ENCODE data around the gene DDX50. TPM values are rescaled to one million over a fixed set of nuclear protein-coding genes. Genes with fewer than 3 reads are reported as not detected.
A peak's percentile ranks its signal among the peaks of the same experiment; 100 is the strongest.

The DDX50 gene
- total RNA-seq, 3 donors from 2014 or later: 15.2 to 40.6 (median 24.6) TPM

DNA sequence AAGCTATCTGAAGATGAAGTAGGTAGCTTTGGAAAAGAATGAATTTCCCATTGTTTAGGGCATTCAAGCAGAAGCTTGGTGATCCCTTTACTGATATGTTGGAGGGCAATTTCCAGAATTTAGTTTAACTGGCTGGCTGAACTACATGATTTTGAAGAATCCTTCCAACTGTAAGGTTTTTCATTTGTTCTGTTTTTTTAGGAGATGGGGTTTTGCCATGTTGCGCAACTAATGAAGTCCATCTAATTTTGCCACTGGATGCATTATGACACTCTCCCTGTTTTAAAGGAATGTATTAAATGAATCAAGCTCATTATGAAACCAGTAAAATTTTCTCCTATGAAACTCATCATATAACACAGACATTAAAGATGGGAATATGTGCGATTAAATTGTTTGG lies 6.1 kb upstream of the DDX50 start:
- TF ChIP-seq, protein P1, sequence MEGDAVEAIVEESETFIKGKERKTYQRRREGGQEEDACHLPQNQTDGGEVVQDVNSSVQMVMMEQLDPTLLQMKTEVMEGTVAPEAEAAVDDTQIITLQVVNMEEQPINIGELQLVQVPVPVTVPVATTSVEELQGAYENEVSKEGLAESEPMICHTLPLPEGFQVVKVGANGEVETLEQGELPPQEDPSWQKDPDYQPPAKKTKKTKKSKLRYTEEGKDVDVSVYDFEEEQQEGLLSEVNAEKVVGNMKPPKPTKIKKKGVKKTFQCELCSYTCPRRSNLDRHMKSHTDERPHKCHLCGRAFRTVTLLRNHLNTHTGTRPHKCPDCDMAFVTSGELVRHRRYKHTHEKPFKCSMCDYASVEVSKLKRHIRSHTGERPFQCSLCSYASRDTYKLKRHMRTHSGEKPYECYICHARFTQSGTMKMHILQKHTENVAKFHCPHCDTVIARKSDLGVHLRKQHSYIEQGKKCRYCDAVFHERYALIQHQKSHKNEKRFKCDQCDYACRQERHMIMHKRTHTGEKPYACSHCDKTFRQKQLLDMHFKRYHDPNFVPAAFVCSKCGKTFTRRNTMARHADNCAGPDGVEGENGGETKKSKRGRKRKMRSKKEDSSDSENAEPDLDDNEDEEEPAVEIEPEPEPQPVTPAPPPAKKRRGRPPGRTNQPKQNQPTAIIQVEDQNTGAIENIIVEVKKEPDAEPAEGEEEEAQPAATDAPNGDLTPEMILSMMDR (IDR thresholded peaks at IDR 0.05): no peak
- H3K9me3 ChIP-seq: no peaks in the 10 kb centered on the region
- no peaks in the 10 kb centered on the region for H3K4me1 ChIP-seq (ENCODE audit: low read depth)
- intact Hi-C loops (cut with DNase I, micrococcal nuclease): loop anchor here (10.0 kb wide), 1 partner anchor 100 kb away; no protein-coding TSS in a partner anchor
- H3K36me3 ChIP-seq (ENCODE audit: low read depth): no peaks in the 10 kb centered on the region
- H3K4me3 ChIP-seq: no peak overlapping the region
- DNase-seq (no peak), ATAC-seq (no peak)

DNA sequence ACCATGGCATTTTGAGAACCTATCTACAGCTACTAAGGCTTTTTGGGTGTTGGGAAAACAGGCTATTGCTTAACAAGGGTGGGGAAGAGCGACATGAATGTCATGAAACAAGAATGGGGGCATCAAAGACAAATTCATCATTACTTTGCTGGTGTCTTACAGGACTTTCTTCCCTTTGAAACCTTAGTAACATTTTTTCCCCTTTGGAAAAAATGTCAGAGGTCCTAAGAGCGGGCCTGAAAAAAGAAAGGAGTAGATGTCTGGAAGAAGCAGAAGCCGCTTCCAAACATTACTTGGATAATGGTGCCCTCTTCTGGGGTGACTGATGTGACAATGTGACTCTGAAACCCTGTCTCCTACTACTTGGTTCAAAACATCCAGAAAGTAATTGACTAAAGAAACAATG lies 3.8 kb upstream of the DDX50 start:
- ATAC-seq: peak; percentile 17
- TF ChIP-seq, protein P1 (IDR thresholded peaks at IDR 0.05): peak; percentile 30
- peaks cover 8% of the 10 kb centered on the region for H3K4me1 ChIP-seq (ENCODE audit: low read depth)
- H3K9me3 ChIP-seq: no peaks in the 10 kb centered on the region
- H3K36me3 ChIP-seq (ENCODE audit: low read depth): no peaks in the 10 kb centered on the region
- peak in 1 of 3 donors; percentile 83 for DNase-seq
- intact Hi-C loops (cut with DNase I, micrococcal nuclease): loop anchor here (10.0 kb wide), 1 partner anchor 103 kb away; no protein-coding TSS in a partner anchor
- H3K4me3 ChIP-seq: no peak overlapping the region

DNA sequence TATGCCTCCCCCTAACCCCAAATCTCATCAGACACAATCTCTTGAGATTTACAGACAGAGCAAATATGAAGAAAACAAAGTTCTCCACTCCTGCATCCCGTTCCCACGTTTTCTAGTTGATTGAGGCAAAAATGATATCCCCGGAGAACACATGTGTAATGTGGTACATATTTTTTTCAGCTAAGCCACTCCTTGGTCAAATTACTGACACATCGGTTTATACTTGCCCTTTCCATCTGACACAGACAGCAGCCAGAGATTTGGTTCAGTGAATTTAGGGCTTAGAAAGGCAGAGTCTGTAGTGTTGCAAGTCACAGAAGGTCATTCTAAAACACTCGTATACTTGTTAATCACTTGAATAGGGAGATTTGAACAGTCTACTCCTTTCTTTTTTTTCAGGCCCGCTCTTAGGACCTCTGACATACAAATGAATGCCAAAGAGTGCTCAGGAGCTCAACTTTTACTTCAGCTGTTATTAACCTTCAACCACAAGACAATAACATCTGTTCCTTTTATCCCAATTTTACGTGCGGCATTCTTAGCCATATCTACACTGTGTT lies 1.8 kb upstream of the DDX50 start:
- Histone ChIP-seq H3K36me3 (ENCODE audit: low read depth) (no peaks in the 10 kb centered on the region), H3K4me3 (no peak overlapping the region), H3K4me1 (ENCODE audit: low read depth) (peaks cover 11% of the 10 kb centered on the region), H3K9me3 (no peaks in the 10 kb centered on the region)
- intact Hi-C loops (cut with DNase I, micrococcal nuclease): loop anchor here (10.0 kb wide), 1 partner anchor 104 kb away; no protein-coding TSS in a partner anchor
- ATAC-seq (no peak), DNase-seq (no peak)
- TF ChIP-seq, protein P1 (IDR thresholded peaks at IDR 0.05): no peak

DNA sequence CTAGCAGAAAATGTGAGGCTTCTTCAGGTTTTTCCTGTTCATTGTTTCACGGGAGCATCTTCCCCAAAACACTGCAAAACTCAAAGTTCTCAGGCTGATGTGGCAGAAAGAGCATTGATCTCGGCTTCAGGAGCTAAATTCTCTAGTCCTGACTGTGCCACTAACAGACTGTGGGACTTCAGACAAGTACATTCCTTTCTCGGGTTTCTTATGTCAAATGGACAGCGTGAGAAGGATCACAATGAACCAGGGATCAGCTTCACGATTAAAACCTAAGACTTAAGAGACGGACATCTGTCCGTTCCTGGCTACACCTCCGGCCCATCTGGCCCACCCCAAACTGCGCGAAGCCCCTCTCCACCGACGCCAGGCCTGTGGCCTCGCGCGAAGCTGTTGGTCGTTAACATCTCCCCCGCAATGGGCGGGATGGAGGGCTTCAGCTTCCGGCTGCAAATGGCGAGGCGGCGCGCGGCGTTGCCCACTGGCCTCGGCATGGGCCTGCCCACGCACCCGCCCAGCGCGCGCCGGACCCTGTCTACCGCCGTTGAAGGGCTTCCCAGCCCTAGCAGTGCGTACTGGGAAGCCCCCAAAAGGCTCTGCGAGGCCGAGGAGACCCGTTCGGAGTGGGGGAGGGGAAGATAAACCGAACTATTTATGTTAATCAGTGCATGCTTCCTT lies 549 bp upstream of the DDX50 start:
- no peaks in the 10 kb centered on the region for H3K36me3 ChIP-seq (ENCODE audit: low read depth)
- TF ChIP-seq, protein P1 (IDR thresholded peaks at IDR 0.05): no peak
- peak; percentile 11 to 84 (median 81) for DNase-seq
- H3K4me1 ChIP-seq (ENCODE audit: low read depth): peaks cover 11% of the 10 kb centered on the region
- H3K4me3 ChIP-seq: peak overlapping the region; percentile 78
- intact Hi-C loops (cut with DNase I, micrococcal nuclease): no loop called here
- no peaks in the 10 kb centered on the region for H3K9me3 ChIP-seq
- ATAC-seq: peak; percentile 61

DNA sequence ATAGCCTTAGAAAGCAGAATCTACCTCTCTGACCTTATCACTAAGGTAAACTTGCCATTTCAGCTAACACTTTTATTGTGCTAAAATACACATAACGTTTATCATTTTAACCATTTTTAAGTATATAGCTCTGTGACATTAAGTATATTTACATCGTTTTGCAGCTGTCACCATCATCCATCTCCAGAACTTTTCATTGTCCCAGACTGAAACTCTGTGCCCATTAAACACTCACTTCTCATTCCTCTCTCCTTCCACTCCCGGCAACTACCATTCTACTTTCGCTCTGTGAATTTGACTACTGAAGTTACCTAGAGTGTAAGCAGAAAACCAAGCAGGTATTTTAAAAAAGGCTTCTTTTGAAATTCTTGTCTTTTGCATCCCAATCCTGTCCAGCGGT lies 1.3 kb downstream of the DDX50 start:
- peaks cover 11% of the 10 kb centered on the region for H3K4me1 ChIP-seq (ENCODE audit: low read depth)
- no peaks in the 10 kb centered on the region for H3K9me3 ChIP-seq
- no peaks in the 10 kb centered on the region for H3K36me3 ChIP-seq (ENCODE audit: low read depth)
- TF ChIP-seq, protein P1 (IDR thresholded peaks at IDR 0.05): no peak
- no peak for DNase-seq
- no peak for ATAC-seq
- intact Hi-C loops (cut with DNase I, micrococcal nuclease): no loop called here
- no peak overlapping the region for H3K4me3 ChIP-seq

All from mucosa of descending colon (tissue), 3 donors.